GM13976 (cell line): ENCODE measurements around the gene SEPTIN5.

Experiments used
- DNase-seq: peaks from one replicate; pipeline ENCODE4 v3.0.0; 2012; ENCODE audit warnings: low spot score
- in situ Hi-C: fragments of 300-500 bp; cut with MboI; formaldehyde crosslinking; loops from one replicate; pipeline ENCODE4 v1.12.0; 2022; ENCODE audit warnings: low sequenced_read_pairs, mixed read lengths, inconsistent platforms; ENCODE audit not compliant: unreplicated experiment
- TF ChIP-seq, protein P1 (sequence below): IDR thresholded peaks from 2 replicates; pipeline ENCODE4 v1.5.1; 2012; ENCODE audit warnings: borderline replicate concordance, mild to moderate bottlenecking; ENCODE audit not compliant: insufficient read depth; ENCODE audit errors: extremely low read depth, missing control alignments, control extremely low read depth

SEPTIN5 gene

DNA sequence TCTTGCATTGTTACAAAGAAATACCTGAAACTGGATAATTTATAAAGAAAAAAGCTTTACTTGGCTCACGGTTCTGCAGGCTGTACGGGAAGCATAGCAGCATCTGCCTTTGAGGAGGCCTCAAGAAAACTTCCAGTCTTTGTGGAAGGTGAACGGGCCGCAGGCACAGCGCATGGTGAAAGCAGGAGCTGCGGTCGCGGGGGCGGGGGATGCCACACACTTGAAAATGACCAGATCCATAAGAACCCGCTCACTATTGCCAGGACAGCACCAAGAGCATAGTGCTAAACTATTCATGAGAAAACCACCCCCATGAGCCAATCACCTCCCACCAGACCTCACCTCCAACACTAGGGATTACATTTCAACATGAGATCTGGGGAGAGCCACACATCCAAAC lies 45.6 kb upstream of the SEPTIN5 start:
- TF ChIP-seq, protein P1, sequence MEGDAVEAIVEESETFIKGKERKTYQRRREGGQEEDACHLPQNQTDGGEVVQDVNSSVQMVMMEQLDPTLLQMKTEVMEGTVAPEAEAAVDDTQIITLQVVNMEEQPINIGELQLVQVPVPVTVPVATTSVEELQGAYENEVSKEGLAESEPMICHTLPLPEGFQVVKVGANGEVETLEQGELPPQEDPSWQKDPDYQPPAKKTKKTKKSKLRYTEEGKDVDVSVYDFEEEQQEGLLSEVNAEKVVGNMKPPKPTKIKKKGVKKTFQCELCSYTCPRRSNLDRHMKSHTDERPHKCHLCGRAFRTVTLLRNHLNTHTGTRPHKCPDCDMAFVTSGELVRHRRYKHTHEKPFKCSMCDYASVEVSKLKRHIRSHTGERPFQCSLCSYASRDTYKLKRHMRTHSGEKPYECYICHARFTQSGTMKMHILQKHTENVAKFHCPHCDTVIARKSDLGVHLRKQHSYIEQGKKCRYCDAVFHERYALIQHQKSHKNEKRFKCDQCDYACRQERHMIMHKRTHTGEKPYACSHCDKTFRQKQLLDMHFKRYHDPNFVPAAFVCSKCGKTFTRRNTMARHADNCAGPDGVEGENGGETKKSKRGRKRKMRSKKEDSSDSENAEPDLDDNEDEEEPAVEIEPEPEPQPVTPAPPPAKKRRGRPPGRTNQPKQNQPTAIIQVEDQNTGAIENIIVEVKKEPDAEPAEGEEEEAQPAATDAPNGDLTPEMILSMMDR: no peak
- DNase-seq: no peak
- in situ Hi-C loops: no loop called here

DNA sequence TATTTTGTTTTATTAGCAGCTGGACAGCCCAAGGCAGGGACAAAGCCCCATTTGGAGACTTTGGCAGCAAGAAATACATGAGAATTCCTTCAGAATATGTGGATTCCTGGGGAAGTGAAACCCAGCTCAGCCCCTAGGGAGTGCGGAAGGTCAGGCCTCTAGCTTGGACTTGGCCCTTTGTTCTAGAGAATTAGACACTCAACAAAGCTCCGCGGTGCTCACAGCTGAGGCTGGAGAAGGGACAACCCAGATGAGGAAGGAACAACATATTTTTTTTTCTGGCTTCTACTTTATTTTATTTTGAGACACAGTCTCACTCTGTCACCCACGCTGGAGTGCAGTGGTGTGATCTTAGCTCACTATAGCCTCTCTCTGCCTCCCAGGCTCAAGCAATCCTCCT lies 44.7 kb upstream of the SEPTIN5 start:
- TF ChIP-seq, protein P1: no peak
- in situ Hi-C loops: no loop called here
- no peak for DNase-seq

DNA sequence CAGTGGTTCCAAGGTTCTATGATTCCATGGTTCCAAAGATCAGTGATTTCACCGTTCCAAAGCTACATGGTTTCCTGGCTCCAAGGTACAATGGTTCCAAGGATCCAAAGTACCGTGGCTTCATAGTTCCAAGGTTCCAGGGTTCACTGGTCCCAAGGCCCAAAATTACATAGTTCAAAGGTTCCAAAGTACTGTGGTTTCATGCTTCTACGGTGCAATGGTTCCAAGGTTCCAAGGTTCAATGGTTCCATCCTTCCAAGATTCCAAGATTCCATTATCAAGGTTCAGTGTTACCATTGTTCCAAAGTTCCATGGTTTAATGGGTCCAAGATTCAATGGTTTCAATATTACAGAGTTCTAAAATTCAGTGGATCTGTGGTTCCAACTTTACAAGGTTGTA lies 43.0 kb upstream of the SEPTIN5 start:
- no peak for DNase-seq
- TF ChIP-seq, protein P1: no peak
- in situ Hi-C loops: no loop called here

DNA sequence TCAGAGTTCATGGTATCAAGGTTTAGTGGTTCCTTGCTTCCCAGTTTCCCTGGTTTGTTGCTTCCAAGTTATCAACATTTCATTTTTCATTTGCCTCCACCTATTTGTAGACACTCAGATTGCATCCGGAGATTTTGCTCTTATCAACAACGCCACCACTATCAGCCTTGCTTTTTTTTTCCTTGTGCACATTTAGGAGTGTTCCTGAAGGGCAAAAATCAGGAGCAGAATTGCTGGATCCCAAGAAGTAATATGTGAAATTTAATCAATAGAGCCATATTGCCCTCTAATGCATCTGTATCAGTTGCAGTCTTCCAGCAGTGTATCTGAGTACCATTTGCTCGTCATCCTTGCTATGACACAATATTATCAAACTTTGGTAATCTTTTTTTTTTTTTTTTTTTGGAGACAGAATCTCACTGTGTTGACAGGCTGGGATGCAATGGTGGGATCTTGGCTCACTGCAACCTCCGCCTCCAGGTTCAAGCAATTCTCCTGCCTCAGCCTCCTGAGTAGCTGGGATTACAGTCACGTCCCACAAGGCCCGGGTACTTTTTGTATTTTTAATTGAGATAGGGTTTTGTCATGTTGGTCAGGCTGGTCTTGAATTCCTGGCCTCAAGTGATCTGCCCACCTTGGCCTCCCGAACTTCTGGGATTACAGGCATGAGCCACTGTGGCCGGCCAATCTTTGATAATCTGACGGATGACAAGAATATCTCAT lies 42.1 kb upstream of the SEPTIN5 start:
- in situ Hi-C loops: no loop called here
- DNase-seq: no peak
- TF ChIP-seq, protein P1: no peak

DNA sequence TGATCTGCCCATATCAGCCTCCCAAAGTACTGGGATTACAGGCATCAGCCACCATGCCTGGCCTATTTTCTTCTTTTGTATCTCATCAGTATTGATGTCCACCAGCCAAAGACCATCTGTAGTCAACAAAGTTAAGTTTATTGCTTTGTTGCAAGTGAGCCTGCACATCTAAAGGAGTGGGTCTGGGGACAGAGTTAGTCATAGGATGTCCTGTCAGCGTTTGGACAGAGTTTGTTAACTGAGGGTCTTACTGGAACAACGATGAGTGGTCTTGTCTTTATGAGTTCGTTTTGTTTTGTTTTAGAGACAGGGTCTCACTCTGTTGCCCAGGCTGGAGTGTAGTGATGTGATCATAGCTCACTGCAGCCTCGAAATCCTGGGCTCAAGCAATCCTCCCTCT lies 40.6 kb upstream of the SEPTIN5 start:
- TF ChIP-seq, protein P1: no peak
- no peak for DNase-seq
- in situ Hi-C loops: no loop called here

DNA sequence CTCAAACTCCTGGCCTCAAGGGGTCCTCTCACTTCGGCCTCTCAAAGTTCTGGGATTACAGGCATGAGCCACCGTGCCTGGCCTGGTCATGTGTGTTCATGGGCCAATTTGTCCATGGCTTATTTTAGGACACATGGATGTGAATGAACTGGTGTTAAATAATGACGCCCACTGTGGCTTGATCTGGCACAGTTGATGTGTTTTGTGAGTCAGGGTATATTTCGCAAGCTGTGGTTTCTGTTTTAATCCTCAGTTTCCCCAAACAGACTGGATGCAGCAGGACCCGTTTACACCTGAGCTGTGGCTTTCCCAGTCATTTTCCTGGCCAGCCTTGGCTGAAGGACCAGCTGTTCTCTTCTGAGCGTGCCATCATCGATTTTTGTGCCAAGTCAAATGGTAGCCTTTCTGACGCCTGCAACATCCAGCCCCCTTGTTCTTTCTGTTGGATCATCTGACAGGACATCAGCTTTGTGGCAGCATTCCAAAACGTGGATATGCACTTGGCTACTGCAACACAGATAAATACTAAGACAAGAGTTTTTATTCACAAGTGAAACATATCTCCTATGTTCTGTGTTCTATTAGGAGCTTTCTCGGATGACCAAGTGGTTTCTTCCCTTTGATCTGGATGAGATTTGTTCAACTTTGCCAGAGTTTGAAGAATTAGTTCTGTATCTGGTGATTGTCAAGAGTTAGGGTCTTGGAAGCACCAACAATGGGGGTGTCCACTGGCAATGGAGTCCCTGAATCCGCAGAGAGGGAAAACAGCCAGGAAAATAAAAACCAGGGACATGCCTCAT lies 40.0 kb upstream of the SEPTIN5 start:
- in situ Hi-C loops: no loop called here
- TF ChIP-seq, protein P1: no peak
- no peak for DNase-seq

DNA sequence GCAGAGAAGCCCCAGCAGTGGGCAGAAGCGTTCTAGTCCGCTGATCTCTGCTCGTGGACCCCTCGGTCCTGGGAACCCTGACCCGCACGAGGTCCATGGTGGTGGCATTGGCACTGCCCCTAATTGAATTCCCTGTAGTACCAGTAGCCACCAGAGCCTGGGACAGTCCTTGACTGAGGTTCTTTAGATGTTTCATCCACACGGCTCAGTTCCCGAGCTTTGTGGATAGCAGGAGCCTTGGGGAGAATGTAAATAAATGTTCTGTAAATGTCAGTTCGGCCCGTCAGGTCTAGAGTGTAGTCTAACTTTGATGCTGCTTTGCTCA lies 39.4 kb upstream of the SEPTIN5 start:
- in situ Hi-C loops: no loop called here
- no peak for DNase-seq
- TF ChIP-seq, protein P1: no peak
